ENCODE measurements around the gene FYTTD1.

- TF ChIP-seq POLR2A (IDR thresholded peaks at IDR 0.05) (peak in 3 of 4 donors; percentile 31 to 90 (median 56)), CTCF (IDR thresholded peaks at IDR 0.05) (peak in 1 of 6 experiments; percentile 27), POLR2AphosphoS5 (IDR thresholded peaks at IDR 0.05) (peak in 1 of 2 donors; percentile 82), EP300 (IDR thresholded peaks at IDR 0.05) (peak in 1 of 4 donors; percentile 58)
Measured at GRCh38 chr3:197736491-197737318, 13.0 kb upstream of the FYTTD1 start, which contains the start of gene RUBCN.

All from upper lobe of left lung (tissue), 4 donors.